ENCODE data around the gene IFNGR2. TPM values are rescaled to one million over a fixed set of nuclear protein-coding genes. Genes with fewer than 3 reads are reported as not detected.

Gene IFNGR2
- total RNA-seq, 1 donor from 2014 or later = 66.5 TPM

GRCh38 chr21:33473344-33473743 is 70.1 kb downstream of the IFNGR2 start:
- Histone ChIP-seq H3K4me3 (ENCODE audit: low read depth, low read length) (no peak overlapping the region), H3K27me3 (ENCODE audit: control insufficient read depth, insufficient read depth, low read length) (no peaks in the 10 kb centered on the region), H3K36me3 (ENCODE audit: control insufficient read depth, insufficient read depth, low read length) (no peaks in the 10 kb centered on the region)
- no peak for TF ChIP-seq CTCF (IDR thresholded peaks at IDR 0.05; ENCODE audit: insufficient read depth, low read length, poor library complexity, severe bottlenecking)
- DNase-seq (ENCODE audit: low read depth) = no peak

DNA sequence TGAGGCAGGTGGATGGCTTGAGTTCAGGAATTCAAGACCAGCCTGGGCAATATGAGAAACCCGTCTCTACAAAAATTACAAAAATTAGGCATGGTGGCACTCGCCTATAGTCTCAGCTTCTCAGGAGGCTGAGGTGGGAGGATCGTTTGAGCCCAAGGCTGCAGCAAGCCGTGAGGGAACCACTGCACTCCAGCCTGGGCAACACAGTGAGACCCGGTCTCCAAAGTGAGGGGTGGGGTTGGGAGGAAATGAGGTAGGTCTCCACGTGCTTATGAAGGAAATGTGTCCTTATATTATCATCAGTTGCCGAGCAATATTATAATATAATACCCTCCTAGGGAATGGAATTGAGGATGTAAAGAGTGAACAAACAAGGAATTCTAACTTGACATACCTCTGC is 73.9 kb downstream of the IFNGR2 start:
- Histone ChIP-seq H3K27me3 (ENCODE audit: control insufficient read depth, insufficient read depth, low read length) (no peaks in the 10 kb centered on the region), H3K4me3 (ENCODE audit: low read depth, low read length) (no peak overlapping the region), H3K36me3 (ENCODE audit: control insufficient read depth, insufficient read depth, low read length) (no peaks in the 10 kb centered on the region)
- no peak for DNase-seq (ENCODE audit: low read depth)
- TF ChIP-seq CTCF (IDR thresholded peaks at IDR 0.05; ENCODE audit: insufficient read depth, low read length, poor library complexity, severe bottlenecking) = no peak

DNA sequence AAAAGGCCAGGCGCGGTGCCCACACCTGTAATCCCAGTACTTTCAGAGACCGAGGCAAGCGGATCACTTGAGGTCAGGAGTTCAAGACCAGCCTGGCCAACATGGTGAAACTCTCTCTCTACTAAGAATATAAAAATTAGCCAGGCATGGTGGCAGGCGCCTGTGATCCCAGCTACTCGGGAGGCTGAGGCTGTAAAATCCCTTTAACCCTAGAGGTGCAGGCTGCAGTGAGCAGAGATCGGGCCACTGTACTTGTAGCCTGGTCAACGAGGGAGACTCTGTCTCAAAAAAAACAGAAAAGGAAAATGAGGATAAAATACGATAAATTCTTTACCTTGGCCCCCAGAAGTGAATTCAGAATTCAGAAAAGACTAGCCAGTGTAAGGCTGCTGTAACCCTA is 75.0 kb downstream of the IFNGR2 start:
- DNase-seq (ENCODE audit: low read depth) = no peak
- H3K27me3 ChIP-seq (ENCODE audit: control insufficient read depth, insufficient read depth, low read length) = no peaks in the 10 kb centered on the region
- TF ChIP-seq CTCF (IDR thresholded peaks at IDR 0.05; ENCODE audit: insufficient read depth, low read length, poor library complexity, severe bottlenecking) = no peak
- H3K36me3 ChIP-seq (ENCODE audit: control insufficient read depth, insufficient read depth, low read length) = no peaks in the 10 kb centered on the region
- H3K4me3 ChIP-seq (ENCODE audit: low read depth, low read length) = peak overlapping the region; percentile 92

GRCh38 chr21:33478935-33479678 is 75.9 kb downstream of the IFNGR2 start:
- TF ChIP-seq CTCF (IDR thresholded peaks at IDR 0.05; ENCODE audit: insufficient read depth, low read length, poor library complexity, severe bottlenecking) = no peak
- no peaks in the 10 kb centered on the region for H3K36me3 ChIP-seq (ENCODE audit: control insufficient read depth, insufficient read depth, low read length)
- H3K27me3 ChIP-seq (ENCODE audit: control insufficient read depth, insufficient read depth, low read length) = no peaks in the 10 kb centered on the region
- peak overlapping the region; percentile 92 for H3K4me3 ChIP-seq (ENCODE audit: low read depth, low read length)
- no peak for DNase-seq (ENCODE audit: low read depth)

- H3K4me3 ChIP-seq (ENCODE audit: low read depth, low read length) = peak within 1 kb of the TSS; percentile 92
These were observed 76.7 kb downstream of the IFNGR2 start, which contains the start of gene TMEM50B for GRCh38 chr21:33479679-33480480. TSS of gene TMEM50B (minus strand) at chr21:33479974. CDS start at chr21:33468885, 11,089 bp downstream.

More at GRCh38 chr21:33479679-33480480, 76.7 kb downstream of the IFNGR2 start, which contains the start of gene TMEM50B:
- peak; percentile 68 for DNase-seq (ENCODE audit: low read depth)
- H3K27me3 ChIP-seq (ENCODE audit: control insufficient read depth, insufficient read depth, low read length) = no peaks in the 10 kb centered on the region
- H3K36me3 ChIP-seq (ENCODE audit: control insufficient read depth, insufficient read depth, low read length) = no peaks in the 10 kb centered on the region
- TF ChIP-seq CTCF (IDR thresholded peaks at IDR 0.05; ENCODE audit: insufficient read depth, low read length, poor library complexity, severe bottlenecking) = peak; percentile 52
